Fibroblast of lung (primary cell): ENCODE data around the gene RNF2.

ENCODE experiments used
- EZH2 ChIP-seq: IDR thresholded peaks from 2 replicates; pipeline ENCODE4 v1.5.1; 2012; ENCODE audit warnings: low read length, control low read depth, mild to moderate bottlenecking; ENCODE audit errors: missing control alignments
- TF ChIP-seq, protein P1 (sequence below), 2 donors: IDR thresholded peaks in 1 of 2; conservative IDR thresholded peaks in 1 of 2; 1 replicate in 1 of 2; 2 replicates in 1 of 2; pipeline ENCODE4 v1.5.1; 2011 to 2012; ENCODE audit warnings: low read length in 2 of 2, control low read depth in 1 of 2, inconsistent platforms in 1 of 2, low read depth in 1 of 2, mild to moderate bottlenecking in 1 of 2

DNA sequence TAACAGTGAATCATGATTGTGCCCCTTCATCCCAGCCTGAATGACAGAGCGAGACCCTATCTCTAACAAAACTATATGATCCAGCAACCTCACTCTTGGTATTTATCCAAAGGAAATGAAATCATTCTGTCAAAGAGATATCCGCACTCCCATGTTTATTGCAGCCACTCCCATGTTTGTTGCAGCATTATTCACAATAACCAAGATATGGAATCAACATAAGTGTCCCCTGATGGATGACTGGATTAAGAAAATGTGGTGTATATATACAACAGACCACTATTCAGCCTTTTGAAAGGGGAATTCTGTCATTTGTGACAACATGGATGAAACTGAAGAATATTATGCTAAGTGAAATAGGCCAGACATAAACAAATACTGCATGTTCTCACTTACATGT lies 67.0 kb downstream of the RNF2 start:
- TF ChIP-seq, protein P1, sequence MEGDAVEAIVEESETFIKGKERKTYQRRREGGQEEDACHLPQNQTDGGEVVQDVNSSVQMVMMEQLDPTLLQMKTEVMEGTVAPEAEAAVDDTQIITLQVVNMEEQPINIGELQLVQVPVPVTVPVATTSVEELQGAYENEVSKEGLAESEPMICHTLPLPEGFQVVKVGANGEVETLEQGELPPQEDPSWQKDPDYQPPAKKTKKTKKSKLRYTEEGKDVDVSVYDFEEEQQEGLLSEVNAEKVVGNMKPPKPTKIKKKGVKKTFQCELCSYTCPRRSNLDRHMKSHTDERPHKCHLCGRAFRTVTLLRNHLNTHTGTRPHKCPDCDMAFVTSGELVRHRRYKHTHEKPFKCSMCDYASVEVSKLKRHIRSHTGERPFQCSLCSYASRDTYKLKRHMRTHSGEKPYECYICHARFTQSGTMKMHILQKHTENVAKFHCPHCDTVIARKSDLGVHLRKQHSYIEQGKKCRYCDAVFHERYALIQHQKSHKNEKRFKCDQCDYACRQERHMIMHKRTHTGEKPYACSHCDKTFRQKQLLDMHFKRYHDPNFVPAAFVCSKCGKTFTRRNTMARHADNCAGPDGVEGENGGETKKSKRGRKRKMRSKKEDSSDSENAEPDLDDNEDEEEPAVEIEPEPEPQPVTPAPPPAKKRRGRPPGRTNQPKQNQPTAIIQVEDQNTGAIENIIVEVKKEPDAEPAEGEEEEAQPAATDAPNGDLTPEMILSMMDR (conservative IDR thresholded peaks at IDR 0.05 in 1 of 2, IDR thresholded peaks at IDR 0.05 in 1 of 2; ENCODE audit: low read depth in 1 of 2, low read length in 2 of 2): no peak
- TF ChIP-seq EZH2: no peak
